Right lobe of liver (tissue), 6 donors: ENCODE measurements around the gene INPP5B. TPM values are rescaled to one million over a fixed set of nuclear protein-coding genes. Genes with fewer than 3 reads are reported as not detected.

Experiments used
- ATAC-seq, 4 donors: fragments of 200-7000 bp; cut with Tn5 transposase; one replicate each; pipeline ENCODE4 v1.9.1; 2020; ENCODE audit warnings: mild to moderate bottlenecking in 4 of 4, moderate library complexity in 4 of 4
- DNase-seq, 3 donors: peaks; one replicate each; pipeline ENCODE4 v3.0.0-alpha.2; 2020
- H3K27ac ChIP-seq, 3 donors: fragments of 200-600 bp; one replicate each; pipeline ENCODE4 v1.8.0; 2022
- H3K27me3 ChIP-seq, 2 donors: fragments of 200-600 bp; one replicate each; pipeline ENCODE4 v1.8.0; 2022
- H3K36me3 ChIP-seq, 4 donors: fragments of 200-600 bp; sonication (generic) in 1 of 4; one replicate each; pipeline versions ENCODE4 v1.5.1 to v1.8.0; 2017 to 2022; ENCODE audit warnings: control low read depth in 1 of 4
- H3K4me1 ChIP-seq, 4 donors: fragments of 200-600 bp; sonication (generic) in 1 of 4; one replicate each; pipeline versions ENCODE4 v1.5.1 to v1.8.0; 2017 to 2022; ENCODE audit warnings: control low read depth in 1 of 4
- H3K4me3 ChIP-seq, 3 donors: fragments of 200-600 bp; one replicate each; pipeline ENCODE4 v1.8.0; 2022
- H3K9me3 ChIP-seq, 4 donors: fragments of 200-600 bp; sonication (generic) in 1 of 4; one replicate each; pipeline versions ENCODE4 v1.5.1 to v1.8.0; 2017 to 2022; ENCODE audit warnings: control low read depth in 1 of 4
- POLR2A ChIP-seq: fragments of 450-650 bp; IDR thresholded peaks from one replicate; pipeline ENCODE4 v1.6.1; 2017; ENCODE audit warnings: antibody characterized with exemption, mild to moderate bottlenecking
- WGBS: methylation state at CpG from one replicate; pipeline ENCODE4 v1.1.6; 2018; ENCODE audit warnings: low coverage, low lambda C conversion rate; ENCODE audit not compliant: insufficient coverage; ENCODE audit errors: missing lambda C conversion rate; 5-methylcytosine and 5-hydroxymethylcytosine counted together
- intact Hi-C, 2 donors: fragments of 100-400 bp; cut with DNase I; formaldehyde crosslinking; loops; one replicate each; pipeline versions ENCODE4 v1.11.2 to v1.14.1; 2022
- total RNA-seq, 6 experiments: library from RNA; depleted of rRNA in 2 of 6; stranded (reverse); fragments of >200 nt in 2 of 6; fragmentation: NEBNext Ultra II Directional in 3 of 6; extraction: Animal tissue kit (Norgen Biotek cat#: 25700) in 3 of 6; gene quantifications; one replicate each; pipeline versions ENCODE4 v1.1.0 to v1.2.4, GENCODE V29; 2016 to 2023
- TF ChIP-seq, protein P1 (sequence below), 4 donors: fragments of 200-600 bp in 3 of 4; fragments of 450-650 bp in 1 of 4; IDR thresholded peaks; one replicate each; pipeline versions ENCODE4 v1.5.1 to v1.8.0; 2016 to 2022; ENCODE audit warnings: antibody characterized with exemption in 4 of 4, mild to moderate bottlenecking in 2 of 4
- donor health status: DM: no; HTN: yes; CAD: no.
- donor health status: DM: no; HTN: no; CAD: no.
- donor health status: DM: no; HTN: no; CAD: no.
- donor health status: DM: no; HTN: yes; CAD: no.
- donor health status: DM: no; HTN: yes; CAD: no.

Gene INPP5B
- total RNA-seq, 6 experiments from 2014 or later = 10.5 to 23.1 (median 14.6) TPM

DNA sequence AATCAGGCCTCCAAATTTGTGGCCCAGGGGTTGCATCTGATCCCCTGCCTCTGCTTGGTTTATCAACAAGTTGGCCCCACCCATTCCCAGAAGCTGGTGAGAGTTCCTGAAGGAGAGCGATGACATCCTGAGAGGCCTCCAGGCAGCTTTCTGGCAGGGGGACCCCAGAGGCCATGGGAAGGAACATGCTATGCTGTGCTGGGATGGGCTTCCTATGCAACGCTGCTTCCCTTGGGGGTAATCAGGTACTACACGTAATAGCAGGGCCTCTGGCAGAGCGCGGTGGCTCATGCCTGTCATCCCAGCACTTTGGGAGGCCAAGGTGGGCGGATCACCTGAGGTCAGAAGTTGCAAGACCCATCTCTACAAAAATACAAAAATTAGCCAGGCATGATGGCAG is 79.1 kb downstream of the INPP5B start:
- Histone ChIP-seq H3K4me3 (no peak overlapping the region), H3K4me1 (no peaks in the 10 kb centered on the region), H3K36me3 (peaks cover 0 to 84% (median 31%) of the 10 kb centered on the region in 4 donors), H3K27me3 (no peaks in the 10 kb centered on the region), H3K9me3 (no peaks in the 10 kb centered on the region), H3K27ac (no peak overlapping the region)
- TF ChIP-seq, protein P1, sequence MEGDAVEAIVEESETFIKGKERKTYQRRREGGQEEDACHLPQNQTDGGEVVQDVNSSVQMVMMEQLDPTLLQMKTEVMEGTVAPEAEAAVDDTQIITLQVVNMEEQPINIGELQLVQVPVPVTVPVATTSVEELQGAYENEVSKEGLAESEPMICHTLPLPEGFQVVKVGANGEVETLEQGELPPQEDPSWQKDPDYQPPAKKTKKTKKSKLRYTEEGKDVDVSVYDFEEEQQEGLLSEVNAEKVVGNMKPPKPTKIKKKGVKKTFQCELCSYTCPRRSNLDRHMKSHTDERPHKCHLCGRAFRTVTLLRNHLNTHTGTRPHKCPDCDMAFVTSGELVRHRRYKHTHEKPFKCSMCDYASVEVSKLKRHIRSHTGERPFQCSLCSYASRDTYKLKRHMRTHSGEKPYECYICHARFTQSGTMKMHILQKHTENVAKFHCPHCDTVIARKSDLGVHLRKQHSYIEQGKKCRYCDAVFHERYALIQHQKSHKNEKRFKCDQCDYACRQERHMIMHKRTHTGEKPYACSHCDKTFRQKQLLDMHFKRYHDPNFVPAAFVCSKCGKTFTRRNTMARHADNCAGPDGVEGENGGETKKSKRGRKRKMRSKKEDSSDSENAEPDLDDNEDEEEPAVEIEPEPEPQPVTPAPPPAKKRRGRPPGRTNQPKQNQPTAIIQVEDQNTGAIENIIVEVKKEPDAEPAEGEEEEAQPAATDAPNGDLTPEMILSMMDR (IDR thresholded peaks at IDR 0.05) = no peak
- TF ChIP-seq POLR2A = no peak
- no peak for DNase-seq
- ATAC-seq = no peak
- intact Hi-C loops = no loop called here
- WGBS = 75% methylated on average over 2 of the region's 6 CpGs

DNA sequence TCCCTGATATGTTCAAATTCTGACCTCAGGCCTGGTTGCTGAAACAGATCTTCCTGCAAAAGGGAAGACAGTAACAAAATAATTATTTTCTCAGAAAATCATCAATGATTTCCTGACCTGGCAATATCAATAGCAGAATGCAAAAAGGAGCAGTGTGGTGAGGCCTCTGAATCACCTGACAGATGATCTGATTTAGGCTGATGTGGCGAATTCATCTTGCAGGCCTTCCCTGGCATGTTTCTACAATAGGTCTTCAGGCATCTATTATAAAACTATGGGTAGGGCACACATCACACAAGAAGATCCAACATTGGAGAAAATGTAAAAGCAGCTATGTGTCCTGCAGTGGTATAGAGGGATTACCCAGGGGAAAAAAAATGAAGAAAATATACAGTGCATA is 80.4 kb downstream of the INPP5B start:
- ATAC-seq (no peak), DNase-seq (no peak)
- Histone ChIP-seq H3K4me3 (no peak overlapping the region), H3K36me3 (peaks cover 0 to 81% (median 29%) of the 10 kb centered on the region in 4 donors), H3K9me3 (no peaks in the 10 kb centered on the region), H3K27ac (no peak overlapping the region), H3K27me3 (no peaks in the 10 kb centered on the region), H3K4me1 (peaks cover 0 to 5% (median 0%) of the 10 kb centered on the region in 4 donors)
- TF ChIP-seq, protein P1 (IDR thresholded peaks at IDR 0.05) = no peak
- TF ChIP-seq POLR2A = no peak
- 88% methylated on average over 1 of the region's 1 CpG for WGBS
- intact Hi-C loops = no loop called here

DNA sequence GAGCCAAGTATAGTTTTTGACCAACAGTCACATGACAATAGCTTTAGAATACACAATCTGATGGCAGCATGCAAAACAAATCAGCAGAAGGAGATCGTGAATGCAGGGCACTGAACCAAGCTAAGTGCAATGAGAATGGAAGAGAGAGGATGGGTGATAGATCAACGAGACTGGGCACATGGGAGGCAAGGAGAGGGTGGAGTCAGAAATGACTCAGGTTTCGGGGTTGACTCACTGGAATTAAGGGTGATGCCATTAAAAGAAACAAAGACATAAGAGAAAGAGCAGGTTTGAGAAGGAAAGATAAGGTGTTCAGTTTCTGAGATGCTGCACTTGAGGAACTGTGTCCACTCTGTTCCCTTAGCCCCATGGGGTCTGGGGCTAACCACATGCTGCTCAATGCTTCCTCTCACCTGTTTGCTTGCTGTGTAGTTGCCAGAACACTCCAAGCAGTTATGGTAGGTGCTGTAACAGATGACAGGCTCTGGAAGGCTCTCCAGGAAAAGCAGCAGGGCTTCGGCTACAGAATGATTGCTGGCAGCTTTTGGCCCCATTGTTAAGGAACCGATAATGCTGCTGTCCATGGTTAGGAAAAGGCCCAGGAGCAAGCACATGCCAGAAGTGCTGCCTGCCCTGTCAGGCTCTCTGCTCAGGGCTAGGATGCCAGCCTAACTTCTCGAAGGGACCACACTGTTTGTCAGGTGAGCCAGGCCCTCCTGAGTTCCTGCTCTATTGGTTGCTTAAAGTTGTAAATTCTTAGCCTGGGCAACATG is 81.3 kb downstream of the INPP5B start:
- no peaks in the 10 kb centered on the region for H3K9me3 ChIP-seq
- H3K36me3 ChIP-seq = peaks cover 0 to 78% (median 29%) of the 10 kb centered on the region in 4 donors
- H3K27ac ChIP-seq = no peak overlapping the region
- H3K4me1 ChIP-seq = peaks cover 0 to 7% (median 0%) of the 10 kb centered on the region in 4 donors
- intact Hi-C loops = no loop called here
- DNase-seq (no peak), ATAC-seq (no peak)
- 79% methylated on average over 3 of the region's 6 CpGs for WGBS
- H3K27me3 ChIP-seq = no peaks in the 10 kb centered on the region
- TF ChIP-seq POLR2A = no peak
- TF ChIP-seq, protein P1 (IDR thresholded peaks at IDR 0.05) = no peak
- no peak overlapping the region for H3K4me3 ChIP-seq

DNA sequence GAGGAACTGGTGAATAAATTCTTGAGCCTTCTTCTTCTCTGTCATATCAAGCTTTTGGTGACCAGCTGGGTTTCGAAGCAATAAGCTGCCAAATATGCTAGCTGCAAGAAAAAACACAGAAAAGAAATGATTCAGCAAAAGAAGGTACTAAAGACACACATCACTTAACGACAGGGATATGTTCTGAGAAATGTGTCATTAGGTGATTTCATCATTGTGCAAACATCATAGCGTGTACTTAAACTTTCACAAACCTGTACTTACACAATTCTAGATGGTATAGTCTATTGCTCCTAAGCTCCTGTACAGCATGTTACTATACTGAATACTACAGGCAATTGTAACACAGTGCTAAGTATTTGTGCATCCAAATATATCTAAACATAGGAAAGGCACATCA is 84.5 kb downstream of the INPP5B start:
- ATAC-seq = no peak
- WGBS = 23% methylated on average over 2 of the region's 3 CpGs
- H3K36me3 ChIP-seq = peaks cover 0 to 52% (median 20%) of the 10 kb centered on the region in 4 donors

More for the DNA sequence above, 84.5 kb downstream of the INPP5B start:
- Histone ChIP-seq H3K9me3 (no peaks in the 10 kb centered on the region), H3K27ac (no peak overlapping the region), H3K4me1 (peaks cover 0 to 21% (median 5%) of the 10 kb centered on the region in 4 donors), H3K27me3 (no peaks in the 10 kb centered on the region), H3K4me3 (no peak overlapping the region)
- no peak for DNase-seq
- TF ChIP-seq POLR2A = no peak
- TF ChIP-seq, protein P1 (IDR thresholded peaks at IDR 0.05) = no peak
- intact Hi-C loops = no loop called here
